CD14-positive monocyte (primary cell): ENCODE data around the gene CATSPERE. TPM values are rescaled to one million over a fixed set of nuclear protein-coding genes. Genes with fewer than 3 reads are reported as not detected.

Experiments
- DNase-seq, 3 donors: peaks; one replicate each; pipeline ENCODE4 v3.0.0-alpha.2; 2011 to 2022
- H2AFZ ChIP-seq: 2 replicates; pipeline ENCODE4 v1.6.0; 2012; ENCODE audit warnings: mild to moderate bottlenecking, low read depth, low read length, inconsistent platforms; ENCODE audit not compliant: insufficient read depth, poor library complexity, severe bottlenecking
- H3K27ac ChIP-seq, 2 donors: 1 replicate in 1 of 2; 2 replicates in 1 of 2; pipeline ENCODE4 v1.5.1; 2012 to 2013; ENCODE audit warnings: low read length in 2 of 2, control low read depth in 1 of 2, inconsistent platforms in 1 of 2, low read depth in 1 of 2, mild to moderate bottlenecking in 1 of 2
- H3K27me3 ChIP-seq, 2 donors: one replicate each; pipeline versions ENCODE4 v1.6.0 to v1.6.1; 2011 to 2013; ENCODE audit warnings: low read length in 2 of 2; ENCODE audit not compliant: control insufficient read depth in 2 of 2, insufficient read depth in 2 of 2
- H3K36me3 ChIP-seq, 2 donors: replicated peaks in 1 of 2; 1 replicate in 1 of 2; 2 replicates in 1 of 2; pipeline versions ENCODE4 v1.5.1 to v1.6.1; 2012 to 2013; ENCODE audit warnings: low read length in 2 of 2, control low read depth in 1 of 2, inconsistent platforms in 1 of 2, mild to moderate bottlenecking in 1 of 2; ENCODE audit not compliant: insufficient read depth in 2 of 2, control insufficient read depth in 1 of 2
- H3K4me1 ChIP-seq, 2 donors: 1 replicate in 1 of 2; 2 replicates in 1 of 2; pipeline versions ENCODE4 v1.5.1 to v1.6.1; 2012 to 2013; ENCODE audit warnings: low read length in 2 of 2, control low read depth in 1 of 2, inconsistent platforms in 1 of 2, mild to moderate bottlenecking in 1 of 2, moderate library complexity in 1 of 2; ENCODE audit not compliant: insufficient read depth in 2 of 2, control insufficient read depth in 1 of 2
- H3K4me2 ChIP-seq: replicated peaks from 2 replicates; pipeline ENCODE3; 2012; ENCODE audit warnings: low read length, moderate library complexity, mild to moderate bottlenecking; ENCODE audit not compliant: poor library complexity, severe bottlenecking; ENCODE audit errors: extremely low read depth
- H3K4me3 ChIP-seq, 3 experiments: fragments of 200-600 bp in 1 of 3; sonication (generic) in 1 of 3; replicated peaks in 1 of 3; 1 replicate in 2 of 3; 2 replicates in 1 of 3; pipeline ENCODE4 v1.5.1; 2011 to 2013; ENCODE audit warnings: low read length in 3 of 3, mild to moderate bottlenecking in 3 of 3, control low read depth in 2 of 3, low read depth in 2 of 3, inconsistent platforms in 1 of 3, moderate library complexity in 1 of 3
- H3K79me2 ChIP-seq: 2 replicates; pipeline ENCODE4 v1.6.0; 2012; ENCODE audit warnings: mild to moderate bottlenecking, control low read depth, inconsistent platforms, low read length, moderate library complexity; ENCODE audit not compliant: insufficient read depth
- H3K9ac ChIP-seq: 2 replicates; pipeline ENCODE4 v1.6.0; 2017; ENCODE audit warnings: low read length, mild to moderate bottlenecking; ENCODE audit not compliant: insufficient read depth, poor library complexity, severe bottlenecking
- H3K9me3 ChIP-seq, 2 donors: replicated peaks in 1 of 2; 1 replicate in 1 of 2; 2 replicates in 1 of 2; pipeline versions ENCODE4 v1.5.1 to v1.6.1; 2012 to 2013; ENCODE audit warnings: low read length in 2 of 2, control low read depth in 1 of 2; ENCODE audit not compliant: control insufficient read depth in 1 of 2, insufficient read depth in 1 of 2
- H4K20me1 ChIP-seq: 2 replicates; pipeline ENCODE4 v1.6.0; 2012; ENCODE audit warnings: mild to moderate bottlenecking, low read length, control low read depth, moderate library complexity; ENCODE audit not compliant: insufficient read depth
- H3K27ac Mint-ChIP-seq, 7 donors: one replicate each; pipeline ENCODE4 v1.8.0; 2020; ENCODE audit warnings: mild to moderate bottlenecking in 7 of 7, mixed read lengths in 7 of 7, moderate library complexity in 6 of 7, inconsistent platforms in 2 of 7
- H3K27me3 Mint-ChIP-seq, 3 donors: one replicate each; pipeline ENCODE4 v1.8.0; 2021 to 2022; ENCODE audit warnings: low read depth in 3 of 3, mild to moderate bottlenecking in 3 of 3, mixed read lengths in 3 of 3, moderate library complexity in 3 of 3, inconsistent platforms in 1 of 3
- H3K36me3 Mint-ChIP-seq, 2 donors: one replicate each; pipeline ENCODE4 v1.8.0; 2020; ENCODE audit warnings: mixed read lengths in 2 of 2, inconsistent platforms in 1 of 2, mild to moderate bottlenecking in 1 of 2
- H3K4me1 Mint-ChIP-seq: one replicate; pipeline ENCODE4 v1.8.0; 2020; ENCODE audit warnings: mild to moderate bottlenecking, mixed read lengths
- H3K4me3 Mint-ChIP-seq, 2 donors: one replicate each; pipeline ENCODE4 v1.8.0; 2020; ENCODE audit warnings: mild to moderate bottlenecking in 2 of 2, mixed read lengths in 2 of 2, moderate library complexity in 1 of 2
- H3K9me3 Mint-ChIP-seq, 7 donors: one replicate each; pipeline ENCODE4 v1.8.0; 2020 to 2022; ENCODE audit warnings: mixed read lengths in 7 of 7, mild to moderate bottlenecking in 6 of 7, moderate library complexity in 6 of 7, inconsistent platforms in 2 of 7
- WGBS: methylation state at CpG from one replicate; pipeline ENCODE4 v1.1.5; 2013; ENCODE audit warnings: missing lambda C conversion rate; ENCODE audit not compliant: insufficient coverage; 5-methylcytosine and 5-hydroxymethylcytosine counted together
- intact Hi-C, 2 donors: fragments of 100-400 bp; cut with micrococcal nuclease; formaldehyde crosslinking; loops; one replicate each; pipeline versions ENCODE4 v1.15.0 to v1.15.1; 2023
- polyA plus RNA-seq, 3 donors: library from polyadenylated mRNA; depleted of rRNA in 1 of 3; unstranded in 2 of 3; stranded (reverse) in 1 of 3; fragments of 300-500 nt in 2 of 3; fragments of >200 nt in 1 of 3; fragmentation: Illumina TruSeq in 2 of 3; gene quantifications; 1 replicate in 2 of 3; 2 replicates in 1 of 3; pipeline ENCODE4 v1.2.3, GENCODE V29; 2012 to 2021
- TF ChIP-seq, protein P1 (sequence below): fragments of 200-600 bp; IDR thresholded peaks from one replicate; pipeline ENCODE4 v1.8.0; 2022; ENCODE audit warnings: antibody characterized with exemption, mild to moderate bottlenecking

Gene CATSPERE
- polyA plus RNA-seq, 3 donors, result 0.63 TPM; not detected in 2

DNA sequence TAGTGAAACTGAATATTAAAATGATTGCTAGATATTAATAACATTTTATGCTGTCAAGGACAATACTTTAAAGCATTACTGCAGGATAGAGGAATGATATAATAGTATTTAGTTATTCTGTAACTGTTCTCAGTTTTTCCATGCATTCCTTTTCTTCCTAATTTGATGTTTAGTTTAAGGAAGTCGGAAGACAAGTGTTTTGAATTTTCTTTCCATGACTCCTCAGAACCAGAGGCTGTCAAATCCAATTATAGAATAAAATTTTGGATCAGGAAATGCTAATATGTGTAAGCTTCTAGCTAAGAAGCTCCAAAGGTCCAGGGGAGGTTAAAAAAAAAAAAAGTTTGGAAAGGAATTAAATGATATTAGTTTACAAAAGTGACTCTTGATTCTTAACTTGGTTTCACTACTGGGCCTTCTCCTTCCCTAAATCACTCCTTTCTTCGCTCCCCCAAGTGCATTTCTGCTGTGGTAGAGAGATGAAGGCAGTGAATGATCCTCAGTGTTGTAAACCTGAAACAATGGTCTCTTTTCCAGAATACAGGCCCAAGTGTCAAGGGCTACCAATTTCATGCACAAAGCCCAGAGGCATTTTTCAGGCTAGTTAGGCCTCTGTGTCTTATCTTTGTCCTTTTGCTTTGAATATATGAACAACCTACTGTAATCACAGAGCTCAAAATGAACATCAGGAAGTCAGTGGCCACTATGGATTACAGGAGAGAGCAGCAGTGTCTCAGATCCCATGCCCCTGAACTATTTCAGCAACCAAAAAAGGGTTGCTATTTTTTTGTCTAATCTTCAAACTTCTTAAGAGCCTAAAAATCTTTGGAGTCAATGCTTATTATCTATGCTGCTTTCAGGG, 15.5 kb upstream of the CATSPERE start:
- H3K27me3 ChIP-seq, result no peaks in the 10 kb centered on the region
- H3K9ac ChIP-seq, result no peak overlapping the region
- no peak overlapping the region for H2AFZ ChIP-seq
- peaks cover 24 to 26% of the 10 kb centered on the region in 2 donors for H3K4me1 ChIP-seq
- TF ChIP-seq, protein P1, sequence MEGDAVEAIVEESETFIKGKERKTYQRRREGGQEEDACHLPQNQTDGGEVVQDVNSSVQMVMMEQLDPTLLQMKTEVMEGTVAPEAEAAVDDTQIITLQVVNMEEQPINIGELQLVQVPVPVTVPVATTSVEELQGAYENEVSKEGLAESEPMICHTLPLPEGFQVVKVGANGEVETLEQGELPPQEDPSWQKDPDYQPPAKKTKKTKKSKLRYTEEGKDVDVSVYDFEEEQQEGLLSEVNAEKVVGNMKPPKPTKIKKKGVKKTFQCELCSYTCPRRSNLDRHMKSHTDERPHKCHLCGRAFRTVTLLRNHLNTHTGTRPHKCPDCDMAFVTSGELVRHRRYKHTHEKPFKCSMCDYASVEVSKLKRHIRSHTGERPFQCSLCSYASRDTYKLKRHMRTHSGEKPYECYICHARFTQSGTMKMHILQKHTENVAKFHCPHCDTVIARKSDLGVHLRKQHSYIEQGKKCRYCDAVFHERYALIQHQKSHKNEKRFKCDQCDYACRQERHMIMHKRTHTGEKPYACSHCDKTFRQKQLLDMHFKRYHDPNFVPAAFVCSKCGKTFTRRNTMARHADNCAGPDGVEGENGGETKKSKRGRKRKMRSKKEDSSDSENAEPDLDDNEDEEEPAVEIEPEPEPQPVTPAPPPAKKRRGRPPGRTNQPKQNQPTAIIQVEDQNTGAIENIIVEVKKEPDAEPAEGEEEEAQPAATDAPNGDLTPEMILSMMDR, result no peak
- peak overlapping the region in 1 of 2 donors; percentile 14 for H3K4me3 Mint-ChIP-seq
- H3K4me2 ChIP-seq, result no peak overlapping the region
- no peak for DNase-seq
- H3K27ac ChIP-seq, result peak overlapping the region in 1 of 2 donors; percentile 71
- no CpG with 5 or more reads among the region's 2 CpGs for WGBS
- no peaks in the 10 kb centered on the region for H3K9me3 Mint-ChIP-seq
- peaks cover 45% of the 10 kb centered on the region for H3K4me1 Mint-ChIP-seq
- peaks cover 97% of the 10 kb centered on the region for H4K20me1 ChIP-seq
- peaks cover 27 to 32% of the 10 kb centered on the region in 2 donors for H3K36me3 Mint-ChIP-seq
- intact Hi-C loops, result no loop called here
- peaks cover 100% of the 10 kb centered on the region for H3K79me2 ChIP-seq
- H3K27ac Mint-ChIP-seq, result peak overlapping the region in 6 of 7 donors; percentile 24 to 83 (median 44)
- no peak overlapping the region for H3K4me3 ChIP-seq
- H3K27me3 Mint-ChIP-seq, result no peaks in the 10 kb centered on the region
- no peaks in the 10 kb centered on the region for H3K9me3 ChIP-seq
- peaks cover 2 to 26% of the 10 kb centered on the region in 2 donors for H3K36me3 ChIP-seq

DNA sequence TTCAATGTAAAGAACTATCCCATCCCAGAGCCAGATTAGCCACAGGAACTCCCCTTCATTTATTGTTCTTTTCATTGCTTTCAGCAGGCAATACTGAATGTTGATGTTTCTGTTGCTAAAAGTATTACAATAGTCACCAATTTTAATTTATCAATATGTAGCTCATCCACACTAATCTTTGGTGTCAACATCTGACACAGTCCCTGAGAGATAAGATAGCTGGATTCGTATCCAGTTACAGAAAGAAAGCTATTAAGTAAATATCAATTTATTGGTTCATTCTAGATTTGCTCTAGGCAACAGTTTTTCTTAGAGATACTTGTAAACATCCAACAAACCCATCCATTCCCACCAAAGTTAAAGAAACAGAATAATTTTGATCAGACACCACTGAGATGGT, 14.0 kb upstream of the CATSPERE start:
- Histone ChIP-seq H4K20me1 (peaks cover 83% of the 10 kb centered on the region), H3K9me3 (no peaks in the 10 kb centered on the region), H3K27me3 (no peaks in the 10 kb centered on the region), H3K4me1 (peaks cover 26 to 32% of the 10 kb centered on the region in 2 donors), H3K36me3 (peaks cover 2 to 26% of the 10 kb centered on the region in 2 donors), H3K4me2 (no peak overlapping the region), H3K79me2 (peaks cover 96% of the 10 kb centered on the region), H3K27ac (peak overlapping the region in 1 of 2 donors; percentile 23), H3K4me3 (no peak overlapping the region), H3K9ac (no peak overlapping the region), H2AFZ (no peak overlapping the region)
- Mint-ChIP-seq H3K36me3 (peaks cover 27 to 32% of the 10 kb centered on the region in 2 donors), H3K9me3 (no peaks in the 10 kb centered on the region), H3K4me3 (no peak overlapping the region), H3K27ac (peak overlapping the region in 1 of 7 donors; percentile 23), H3K4me1 (peaks cover 49% of the 10 kb centered on the region), H3K27me3 (no peaks in the 10 kb centered on the region)
- DNase-seq, result no peak
- no CpG with 5 or more reads among the region's 1 CpG for WGBS
- TF ChIP-seq, protein P1, result no peak
- intact Hi-C loops, result no loop called here
